Left lobe of liver (tissue), 2 donors: ENCODE data around the gene ANKRD33B. TPM values are rescaled to one million over a fixed set of nuclear protein-coding genes. Genes with fewer than 3 reads are reported as not detected.
A peak's percentile ranks its signal among the peaks of the same experiment; 100 is the strongest.
"Not testable (repeated sequence)": the region's sequence is repeated elsewhere in the genome, so short reads cannot be mapped to it uniquely, and the experiment has no call there.

Experiments
- ATAC-seq: fragments of 200-7000 bp; cut with Tn5 transposase; one replicate; pipeline ENCODE4 v1.9.1; 2020; ENCODE audit warnings: mild to moderate bottlenecking, moderate library complexity
- DNase-seq: peaks from one replicate; pipeline ENCODE4 v3.0.0-alpha.2; 2020; ENCODE audit warnings: low spot score
- total RNA-seq: library from RNA; stranded (reverse); gene quantifications from one replicate; pipeline ENCODE4 v1.2.1, GENCODE V29; 2021
- donor health status: DM: no; HTN: no; CAD: no; lungs with moderate emphysema.
- donor health status: DM: no; HTN: yes; CAD: no.

The ANKRD33B gene
- total RNA-seq, 1 donor from 2014 or later, result 0.45 TPM

- ATAC-seq (no peak), DNase-seq (no peak)
Measured at GRCh38 chr5:10632110-10632761, 68.4 kb downstream of the ANKRD33B start.

- ATAC-seq (no peak), DNase-seq (no peak)
Measured at GRCh38 chr5:10633271-10634049, 69.6 kb downstream of the ANKRD33B start.

GRCh38 chr5:10634050-10634449, 70.2 kb downstream of the ANKRD33B start:
- DNase-seq, result no peak
- no peak for ATAC-seq

GRCh38 chr5:10634562-10634961, 70.7 kb downstream of the ANKRD33B start:
- ATAC-seq (no peak), DNase-seq (no peak)

DNA sequence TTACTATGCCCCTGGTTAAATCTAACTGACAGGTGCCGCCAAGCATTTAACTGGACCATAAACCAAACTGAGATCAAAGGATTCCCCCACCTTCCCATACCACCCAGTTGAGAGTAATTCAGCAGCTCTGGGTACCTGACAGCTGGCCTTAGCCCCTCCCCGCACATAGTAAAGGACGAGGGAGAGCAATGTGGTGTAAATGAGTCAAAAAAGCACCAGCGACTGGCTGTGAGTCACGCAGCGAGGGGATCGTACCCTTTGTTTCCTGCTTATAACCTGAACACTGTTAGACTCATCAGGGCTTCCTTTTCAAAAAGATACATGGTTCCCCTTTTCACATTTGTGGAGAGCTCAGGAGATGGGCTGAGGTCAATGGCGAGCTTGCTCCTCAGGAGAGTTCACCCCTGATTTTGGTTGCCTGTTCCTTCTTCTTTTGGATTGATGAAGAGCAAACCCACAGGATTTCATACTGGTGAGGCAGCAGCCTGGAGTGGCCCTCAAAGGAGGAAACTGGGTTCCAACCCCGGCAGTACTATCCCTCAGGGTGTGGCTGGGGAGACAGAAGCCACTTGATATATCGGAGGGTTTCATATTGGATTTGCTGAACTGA, 71.5 kb downstream of the ANKRD33B start:
- no peak for ATAC-seq
- DNase-seq, result no peak

GRCh38 chr5:10635867-10636350, 72.0 kb downstream of the ANKRD33B start:
- ATAC-seq (no peak), DNase-seq (no peak)

GRCh38 chr5:10636363-10637142, 72.7 kb downstream of the ANKRD33B start:
- ATAC-seq, result no peak
- no peak for DNase-seq

GRCh38 chr5:10637944-10638343, 74.1 kb downstream of the ANKRD33B start:
- ATAC-seq (no peak), DNase-seq (no peak)

DNA sequence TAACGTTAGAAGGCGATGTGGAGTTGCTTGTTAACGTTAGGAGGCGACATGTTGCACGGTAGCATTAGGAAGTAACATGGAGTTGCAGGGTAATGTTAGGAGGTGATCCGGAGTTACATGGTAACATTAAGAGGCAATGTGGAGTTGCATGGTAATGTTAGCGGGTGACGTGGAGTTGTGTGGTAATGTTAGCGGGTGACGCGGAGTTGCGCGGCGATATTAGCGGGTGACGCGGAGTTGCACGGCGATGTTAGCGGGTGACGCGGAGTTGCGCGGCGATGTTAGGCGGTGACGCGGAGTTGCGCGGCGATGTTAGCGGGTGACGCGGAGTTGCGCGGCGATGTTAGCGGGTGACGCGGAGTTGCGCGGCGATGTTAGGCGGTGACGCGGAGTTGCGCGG, 74.9 kb downstream of the ANKRD33B start:
- DNase-seq, ATAC-seq: not testable (repeated sequence)

- DNase-seq (no peak), ATAC-seq (no peak)
Measured at GRCh38 chr5:10639846-10640368, 76.0 kb downstream of the ANKRD33B start.

DNA sequence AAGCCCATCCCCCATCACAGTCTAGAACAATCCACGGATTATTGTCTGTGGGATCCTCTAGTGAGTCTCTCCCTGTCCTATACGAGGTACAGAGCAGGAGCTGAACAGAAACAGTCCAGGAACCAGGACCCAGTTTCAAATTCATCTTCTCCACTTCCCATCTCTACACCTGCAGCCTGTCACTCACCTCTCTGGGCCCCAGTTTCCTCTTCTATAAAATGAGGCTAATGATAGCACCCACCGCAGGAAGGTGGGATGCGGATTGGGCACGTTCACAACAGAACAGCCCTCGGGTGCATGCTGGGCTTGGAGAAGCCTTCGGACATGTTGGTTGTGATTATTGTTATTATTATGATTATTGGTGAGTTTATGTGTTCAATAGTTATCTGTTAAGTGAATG, 78.5 kb downstream of the ANKRD33B start:
- no peak for ATAC-seq

DNA sequence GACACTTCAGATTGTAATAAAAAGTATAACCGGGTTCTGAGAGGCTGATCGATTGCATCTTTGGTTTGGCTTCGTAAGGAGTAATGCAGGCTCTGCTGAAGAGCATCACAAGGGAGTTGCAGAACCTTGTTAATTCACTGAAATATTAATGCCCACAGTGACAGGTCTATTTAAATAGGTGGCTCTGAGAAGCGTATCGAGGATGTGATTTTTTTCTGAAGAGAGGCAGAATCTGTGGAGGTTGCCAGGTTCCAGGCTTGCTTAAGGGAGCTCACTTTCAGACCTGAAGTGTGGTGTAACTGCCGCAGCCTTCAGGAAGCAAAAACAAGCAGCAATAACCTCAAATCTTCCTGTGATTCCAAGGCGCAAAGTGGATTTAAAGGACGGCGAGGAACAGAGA, 80.3 kb downstream of the ANKRD33B start:
- no peak for ATAC-seq

More for the DNA sequence above, 78.5 kb downstream of the ANKRD33B start:
- DNase-seq, result no peak

GRCh38 chr5:10645146-10645545, 81.3 kb downstream of the ANKRD33B start:
- no peak for DNase-seq
- no peak for ATAC-seq

More for the DNA sequence above, 80.3 kb downstream of the ANKRD33B start:
- DNase-seq, result no peak

GRCh38 chr5:10645671-10646070, 81.8 kb downstream of the ANKRD33B start:
- ATAC-seq (no peak), DNase-seq (no peak)

GRCh38 chr5:10647640-10648039, 83.8 kb downstream of the ANKRD33B start:
- no peak for ATAC-seq
- DNase-seq, result no peak

DNA sequence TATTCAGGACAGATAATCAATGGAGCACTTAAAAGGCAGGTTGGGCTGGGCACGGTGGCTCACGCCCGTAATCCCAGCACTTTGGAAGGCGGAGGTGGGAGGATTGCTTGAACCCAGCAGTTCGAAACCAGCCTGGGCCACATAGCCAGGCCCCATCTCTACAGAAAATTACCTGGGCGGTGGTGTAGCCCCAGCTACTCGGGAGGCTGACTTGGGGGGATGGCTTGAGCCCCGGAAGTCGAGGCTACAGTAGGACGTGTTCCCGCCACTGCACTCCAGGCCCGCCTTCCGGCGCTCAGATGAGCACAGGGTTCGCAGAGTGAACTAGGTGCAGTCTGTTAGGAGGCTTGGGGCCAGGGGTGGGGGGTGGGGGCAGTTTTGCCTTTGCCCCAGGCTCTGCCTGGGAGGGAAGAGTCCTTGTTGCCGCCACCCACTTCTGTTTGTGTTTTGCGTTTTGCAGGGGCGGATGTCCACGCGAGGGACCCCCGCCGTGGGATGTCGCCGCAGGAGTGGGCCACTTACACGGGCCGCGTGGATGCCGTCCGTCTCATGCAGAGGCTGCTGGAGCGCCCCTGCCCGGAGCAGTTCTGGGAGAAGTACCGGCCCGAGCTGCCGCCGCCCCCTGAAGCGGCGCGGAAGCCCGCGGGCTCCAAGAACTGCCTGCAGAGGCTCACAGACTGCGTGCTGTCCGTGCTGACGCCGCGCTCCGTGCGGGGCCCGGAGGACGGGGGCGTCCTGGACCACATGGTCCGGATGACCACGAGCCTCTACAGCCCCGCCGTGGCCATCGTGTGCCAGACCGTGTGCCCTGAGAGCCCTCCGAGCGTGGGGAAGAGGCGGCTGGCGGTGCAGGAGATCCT, 85.2 kb downstream of the ANKRD33B start:
- ATAC-seq (no peak), DNase-seq (no peak)

DNA sequence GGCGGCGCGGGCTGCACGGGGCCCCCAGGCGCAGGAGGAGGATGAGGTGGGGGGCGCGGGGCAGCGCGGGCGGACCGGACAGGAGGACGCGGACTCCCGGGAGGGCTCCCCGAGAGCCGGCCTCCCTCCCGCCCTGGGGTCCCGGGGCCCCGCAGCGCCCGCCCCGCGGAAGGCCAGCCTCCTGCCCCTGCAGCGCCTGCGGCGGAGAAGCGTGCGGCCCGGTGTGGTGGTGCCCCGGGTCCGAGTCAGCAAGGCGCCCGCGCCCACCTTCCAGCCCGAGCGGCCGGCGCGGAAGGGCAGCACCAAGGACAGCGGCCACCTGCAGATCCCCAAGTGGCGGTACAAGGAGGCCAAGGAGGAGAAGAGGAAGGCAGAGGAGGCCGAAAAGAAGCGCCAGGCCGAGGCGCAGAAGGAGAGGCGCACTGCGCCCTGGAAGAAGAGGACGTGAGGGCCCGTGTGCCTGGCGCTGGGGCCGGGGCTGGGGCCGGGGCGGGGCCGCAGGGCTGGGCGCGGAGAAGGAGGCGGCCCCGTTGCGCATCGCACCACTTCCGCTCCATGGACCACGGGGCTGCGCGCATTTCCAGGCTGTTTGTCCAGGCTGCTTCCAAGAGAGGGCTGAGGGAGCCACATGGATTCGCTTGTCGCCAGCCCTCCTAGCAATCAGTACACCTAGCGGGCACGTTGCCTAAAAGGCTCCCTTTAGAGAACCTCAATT, 86.0 kb downstream of the ANKRD33B start:
- DNase-seq (no peak), ATAC-seq (peak; percentile 22)

GRCh38 chr5:10652151-10652550, 88.3 kb downstream of the ANKRD33B start:
- ATAC-seq (no peak), DNase-seq (no peak)

- no peak for DNase-seq
- no peak for ATAC-seq
Measured at GRCh38 chr5:10652606-10653005, 88.7 kb downstream of the ANKRD33B start.
